Karpas-422 (cell line): ENCODE measurements around the gene SHC3. TPM values are rescaled to one million over a fixed set of nuclear protein-coding genes. Genes with fewer than 3 reads are reported as not detected.

ENCODE experiments used
- DNase-seq: peaks from one replicate; pipeline ENCODE4 v3.0.0-alpha.2; 2015
- H2AFZ ChIP-seq: fragments of 200-600 bp; sonication (generic); 2 replicates; pipeline ENCODE4 v1.6.1; 2014; ENCODE audit warnings: antibody characterized with exemption, low read length, mixed read lengths
- H3K27ac ChIP-seq: fragments of 200-600 bp; sonication (generic); 2 replicates; pipeline ENCODE4 v1.5.1; 2014; ENCODE audit warnings: mild to moderate bottlenecking, low read length, moderate library complexity
- H3K27me3 ChIP-seq: fragments of 200-600 bp; sonication (generic); 2 replicates; pipeline ENCODE4 v1.6.1; 2014; ENCODE audit warnings: low read length, mixed read lengths
- H3K36me3 ChIP-seq: fragments of 200-600 bp; sonication (generic); 2 replicates; pipeline ENCODE4 v1.6.1; 2014; ENCODE audit warnings: low read length, mixed read lengths; ENCODE audit not compliant: insufficient read depth
- H3K4me1 ChIP-seq: fragments of 200-600 bp; sonication (generic); 2 replicates; pipeline ENCODE4 v1.6.1; 2014; ENCODE audit warnings: mild to moderate bottlenecking, low read length, mixed read lengths
- H3K4me2 ChIP-seq: fragments of 200-600 bp; sonication (generic); 2 replicates; pipeline ENCODE4 v1.6.1; 2014; ENCODE audit warnings: low read length, low read depth, mild to moderate bottlenecking; ENCODE audit not compliant: poor library complexity, severe bottlenecking
- H3K4me3 ChIP-seq: fragments of 200-600 bp; sonication (generic); 2 replicates; pipeline ENCODE4 v1.5.1; 2014; ENCODE audit warnings: mild to moderate bottlenecking, antibody characterized with exemption, low read length, mixed read lengths
- H3K79me2 ChIP-seq: fragments of 200-600 bp; sonication (generic); 2 replicates; pipeline ENCODE4 v1.6.1; 2014; ENCODE audit warnings: mild to moderate bottlenecking, low read length, mixed read lengths
- H3K9ac ChIP-seq: fragments of 200-600 bp; sonication (generic); 2 replicates; pipeline ENCODE4 v1.6.0; 2014; ENCODE audit warnings: low read length
- H3K9me2 ChIP-seq: fragments of 200-600 bp; sonication (generic), shearing (Covaris generic); replicated peaks from 2 replicates; pipeline ENCODE4 v1.6.0; 2014; ENCODE audit warnings: mild to moderate bottlenecking, low read length, moderate library complexity; ENCODE audit not compliant: insufficient read depth
- H3K9me3 ChIP-seq: fragments of 300-700, 200-600 bp; sonication (generic); 2 replicates; pipeline ENCODE4 v1.6.1; 2014; ENCODE audit warnings: low read length, mixed read lengths
- H4K20me1 ChIP-seq: fragments of 200-600 bp; sonication (generic); 2 replicates; pipeline ENCODE4 v1.6.1; 2014; ENCODE audit warnings: mild to moderate bottlenecking, antibody characterized with exemption, low read length, low read depth; ENCODE audit not compliant: insufficient read depth
- total RNA-seq: library from RNA; depleted of rRNA; stranded (reverse); fragments of >200 nt; shearing (Covaris generic); gene quantifications from 2 replicates; pipeline ENCODE4 v1.2.3, GENCODE V29; 2014; ENCODE audit warnings: low replicate concordance

SHC3 gene
- total RNA-seq, 1 experiment from 2014 or later: not detected

DNA sequence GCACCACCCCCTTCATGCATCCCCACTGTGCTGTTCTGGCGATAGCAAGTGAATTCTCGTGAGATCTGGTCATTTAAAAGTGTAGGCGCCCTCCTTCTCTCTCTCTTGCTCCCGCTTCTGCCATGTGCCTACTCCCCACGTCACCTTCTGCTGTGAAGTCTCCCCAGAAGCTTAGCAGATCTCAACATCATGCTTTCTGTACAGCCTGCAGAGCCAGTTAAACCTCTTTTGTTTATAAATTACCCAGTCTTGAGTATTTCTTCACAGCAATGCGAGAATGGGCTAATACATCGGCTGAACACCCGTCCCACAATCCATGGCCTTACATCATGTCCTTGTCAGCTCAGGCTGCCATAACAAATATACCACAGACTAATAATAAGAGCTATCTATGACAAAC, 17.4 kb downstream of the SHC3 start:
- H3K4me3 ChIP-seq: no peak overlapping the region
- H2AFZ ChIP-seq: no peak overlapping the region
- H3K27ac ChIP-seq: no peak overlapping the region
- no peaks in the 10 kb centered on the region for H3K79me2 ChIP-seq
- H3K4me1 ChIP-seq: no peaks in the 10 kb centered on the region
- no peak overlapping the region for H3K9ac ChIP-seq
- no peak overlapping the region for H3K4me2 ChIP-seq
- no peaks in the 10 kb centered on the region for H3K9me3 ChIP-seq
- DNase-seq: no peak
- no peaks in the 10 kb centered on the region for H4K20me1 ChIP-seq
- no peaks in the 10 kb centered on the region for H3K36me3 ChIP-seq
- no peaks in the 10 kb centered on the region for H3K9me2 ChIP-seq
- 0 out of 2 replicates have a peak, but pooled peaks cover 4% of the 10 kb centered on the region for H3K27me3 ChIP-seq

DNA sequence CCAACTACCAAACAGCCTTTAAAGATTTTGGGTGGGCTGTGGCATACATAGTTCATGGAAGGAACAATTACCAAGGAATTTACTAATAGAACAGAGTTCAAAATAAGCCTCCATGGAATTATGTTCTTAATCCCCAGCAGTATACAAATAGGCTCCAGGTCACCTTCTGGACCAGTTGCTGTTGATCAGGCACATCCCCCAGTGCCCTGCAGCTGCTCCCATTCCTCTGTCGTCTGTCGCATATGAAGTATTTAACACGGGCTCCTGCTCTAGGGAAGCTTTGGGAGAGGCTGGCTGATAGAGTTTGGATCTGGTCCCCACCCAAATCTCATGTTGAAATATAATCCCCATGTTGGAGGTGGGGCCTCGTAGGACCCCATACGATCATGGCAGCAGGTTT, 17.8 kb downstream of the SHC3 start:
- no peak overlapping the region for H3K4me2 ChIP-seq
- H2AFZ ChIP-seq: no peak overlapping the region
- no peak for DNase-seq
- no peaks in the 10 kb centered on the region for H3K4me1 ChIP-seq
- H3K4me3 ChIP-seq: no peak overlapping the region
- H3K27me3 ChIP-seq: 0 out of 2 replicates have a peak, but pooled peaks cover 4% of the 10 kb centered on the region
- no peaks in the 10 kb centered on the region for H4K20me1 ChIP-seq
- H3K9ac ChIP-seq: no peak overlapping the region
- H3K9me3 ChIP-seq: no peaks in the 10 kb centered on the region
- no peaks in the 10 kb centered on the region for H3K79me2 ChIP-seq
- no peak overlapping the region for H3K27ac ChIP-seq
- H3K9me2 ChIP-seq: no peaks in the 10 kb centered on the region
- H3K36me3 ChIP-seq: no peaks in the 10 kb centered on the region

DNA sequence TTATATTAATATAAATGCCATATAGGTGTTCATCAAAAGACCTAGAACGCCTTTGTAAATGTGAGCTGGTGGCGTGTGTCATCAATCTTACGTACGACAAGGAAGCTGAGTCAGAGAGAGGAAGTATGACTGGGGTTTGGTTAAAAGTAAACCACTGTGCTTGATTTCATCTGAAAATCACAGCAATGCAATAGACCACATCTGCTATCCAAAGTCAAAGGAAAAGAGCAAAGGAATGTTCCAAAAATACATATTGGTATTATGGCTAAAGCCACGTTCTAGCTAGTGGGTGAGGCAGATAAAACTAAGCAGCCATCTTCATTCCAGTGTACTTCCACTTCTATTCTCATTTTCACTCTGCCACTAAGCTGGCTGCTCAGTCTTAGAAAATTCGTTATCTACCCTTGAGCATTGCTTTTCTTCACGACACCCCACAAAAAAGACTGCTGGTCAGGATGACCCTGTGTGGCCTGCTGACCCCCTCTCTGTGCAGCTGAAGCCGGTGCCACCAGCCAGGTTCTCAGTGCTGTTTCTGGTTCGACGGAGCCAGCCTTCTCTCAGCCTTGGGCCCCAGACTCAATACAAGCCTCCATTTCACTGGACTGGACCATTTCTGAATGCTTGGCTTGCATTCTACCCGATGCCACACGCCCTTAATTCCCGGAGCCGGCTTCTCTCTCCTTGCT, 23.8 kb downstream of the SHC3 start:
- H3K9ac ChIP-seq: no peak overlapping the region
- peak; percentile 51 for DNase-seq
- no peak overlapping the region for H3K27ac ChIP-seq

DNA sequence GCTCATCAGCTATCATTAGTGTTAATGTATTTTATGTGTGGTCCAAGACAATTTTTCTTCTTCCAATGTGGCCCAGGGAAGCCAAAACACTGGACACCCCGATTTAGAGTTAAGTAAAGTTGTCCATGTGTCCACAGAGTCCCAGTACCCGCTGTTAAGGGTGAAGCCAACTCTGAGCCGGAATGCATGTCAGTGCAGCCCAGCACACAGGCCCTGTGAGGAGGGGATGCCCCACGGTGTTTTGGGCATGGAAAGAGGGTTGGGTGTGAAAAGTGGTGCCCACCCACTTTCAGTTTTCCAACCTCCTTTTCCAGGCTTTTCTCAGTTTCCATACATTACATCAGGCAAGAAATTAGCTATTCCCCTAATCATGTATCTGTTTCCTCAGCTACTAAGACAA, 24.4 kb downstream of the SHC3 start:
- Histone ChIP-seq H2AFZ (no peak overlapping the region), H3K4me2 (no peak overlapping the region), H3K79me2 (no peaks in the 10 kb centered on the region), H3K9me3 (no peaks in the 10 kb centered on the region), H3K9me2 (no peaks in the 10 kb centered on the region), H3K36me3 (no peaks in the 10 kb centered on the region), H3K9ac (no peak overlapping the region), H4K20me1 (no peaks in the 10 kb centered on the region), H3K27ac (no peak overlapping the region), H3K4me1 (peaks cover 8% of the 10 kb centered on the region), H3K27me3 (0 out of 2 replicates have a peak, but pooled peaks cover 4% of the 10 kb centered on the region), H3K4me3 (no peak overlapping the region)
- DNase-seq: no peak

More for the DNA sequence above, 23.8 kb downstream of the SHC3 start:
- Histone ChIP-seq H4K20me1 (no peaks in the 10 kb centered on the region), H3K27me3 (0 out of 2 replicates have a peak, but pooled peaks cover 4% of the 10 kb centered on the region), H3K36me3 (no peaks in the 10 kb centered on the region), H3K4me2 (no peak overlapping the region), H3K4me1 (peaks cover 3% of the 10 kb centered on the region; the same call in 1 of the 2 replicates), H2AFZ (no peak overlapping the region), H3K4me3 (no peak overlapping the region), H3K9me3 (no peaks in the 10 kb centered on the region), H3K79me2 (no peaks in the 10 kb centered on the region), H3K9me2 (no peaks in the 10 kb centered on the region)

DNA sequence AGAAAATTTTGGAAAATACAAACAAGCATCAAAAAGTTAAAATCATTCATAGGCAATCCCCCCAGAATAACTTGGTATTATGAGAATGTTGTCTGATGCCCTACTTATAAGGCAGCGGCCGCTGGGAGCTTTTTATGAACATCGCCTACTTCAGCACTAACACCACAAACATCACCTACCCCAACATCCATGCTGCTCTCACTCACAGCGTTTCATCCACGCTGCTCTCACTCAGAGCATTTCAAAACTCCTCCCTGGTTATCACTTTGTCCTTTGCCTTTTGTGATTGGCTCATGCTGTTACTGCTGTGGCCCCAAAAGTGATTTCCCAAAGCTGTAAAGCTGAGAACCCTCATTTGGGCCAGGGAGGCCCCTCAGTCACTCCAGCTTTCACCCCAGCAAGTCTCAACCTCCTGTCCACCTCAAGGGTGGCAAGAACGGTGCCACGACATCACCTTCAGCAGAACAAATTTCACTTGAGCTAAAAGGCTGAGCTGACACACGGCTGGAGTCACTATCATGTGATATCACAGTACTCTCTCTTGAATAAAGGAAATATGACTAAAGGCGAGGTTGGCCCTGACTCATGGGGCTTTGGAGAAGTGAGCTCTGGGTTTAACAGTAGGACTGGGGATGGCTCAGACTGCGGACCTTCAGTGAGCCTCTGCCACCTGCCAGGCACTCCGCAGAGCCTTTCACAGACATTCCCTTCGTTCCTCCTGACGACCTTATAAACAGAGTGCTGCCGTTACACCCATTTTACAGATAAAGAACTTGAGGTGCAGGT, 25.2 kb downstream of the SHC3 start:
- Histone ChIP-seq H3K9me2 (no peaks in the 10 kb centered on the region), H3K27ac (no peak overlapping the region), H3K4me3 (no peak overlapping the region), H3K4me2 (no peak overlapping the region), H2AFZ (no peak overlapping the region), H3K9me3 (no peaks in the 10 kb centered on the region), H3K4me1 (peaks cover 8% of the 10 kb centered on the region), H3K36me3 (no peaks in the 10 kb centered on the region), H3K9ac (no peak overlapping the region), H4K20me1 (no peaks in the 10 kb centered on the region), H3K27me3 (no peaks in the 10 kb centered on the region), H3K79me2 (no peaks in the 10 kb centered on the region)
- no peak for DNase-seq

DNA sequence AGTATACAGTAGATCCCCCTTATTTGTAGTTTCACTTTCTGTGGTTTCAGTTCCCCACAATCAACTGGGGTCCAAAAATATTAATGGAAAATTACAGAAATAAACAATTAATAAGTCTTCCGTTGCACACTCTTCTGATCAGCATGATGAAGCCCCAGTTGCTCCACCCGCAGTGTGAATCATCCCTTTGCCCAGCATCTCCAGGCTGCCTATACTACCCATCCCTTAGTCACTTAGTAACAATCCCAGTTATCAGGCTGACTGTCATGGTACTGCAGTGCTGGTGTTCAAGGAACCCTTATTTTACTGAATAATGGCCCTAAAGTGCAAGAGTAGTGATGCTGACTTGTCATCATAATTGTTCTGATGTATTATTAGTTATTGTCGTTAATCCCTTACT, 28.9 kb downstream of the SHC3 start:
- no peak overlapping the region for H3K4me3 ChIP-seq
- no peaks in the 10 kb centered on the region for H3K9me2 ChIP-seq
- DNase-seq: no peak
- H3K36me3 ChIP-seq: no peaks in the 10 kb centered on the region
- H2AFZ ChIP-seq: no peak overlapping the region
- H3K27me3 ChIP-seq: no peaks in the 10 kb centered on the region
- H3K4me1 ChIP-seq: peaks cover 7% of the 10 kb centered on the region
- H3K9me3 ChIP-seq: no peaks in the 10 kb centered on the region
- H4K20me1 ChIP-seq: no peaks in the 10 kb centered on the region
- H3K9ac ChIP-seq: no peak overlapping the region
- no peak overlapping the region for H3K4me2 ChIP-seq
- H3K79me2 ChIP-seq: no peaks in the 10 kb centered on the region
- no peak overlapping the region for H3K27ac ChIP-seq

DNA sequence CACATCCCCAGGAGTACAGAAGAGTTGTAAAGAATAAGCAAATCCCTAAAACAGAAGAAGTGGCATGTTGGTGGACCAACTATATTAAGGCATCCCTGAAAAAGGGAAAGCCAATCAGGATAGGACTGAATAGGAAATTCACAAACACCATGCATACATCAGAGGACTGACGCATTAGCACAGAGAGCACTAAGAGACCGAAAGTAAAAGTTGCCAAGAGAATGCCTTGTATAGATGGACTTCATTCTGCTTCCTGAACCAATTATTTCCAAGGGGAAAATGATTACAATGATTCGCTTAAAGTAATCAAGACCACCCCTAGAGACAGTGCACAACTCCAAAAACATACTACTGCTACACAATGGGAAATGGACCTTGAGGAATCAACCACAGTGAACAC, 33.5 kb downstream of the SHC3 start:
- Histone ChIP-seq H3K4me2 (no peak overlapping the region), H3K27me3 (no peaks in the 10 kb centered on the region), H3K36me3 (no peaks in the 10 kb centered on the region), H3K4me3 (no peak overlapping the region), H3K9me3 (no peaks in the 10 kb centered on the region), H3K4me1 (peaks cover 6% of the 10 kb centered on the region; the same call in 1 of the 2 replicates), H3K79me2 (no peaks in the 10 kb centered on the region), H2AFZ (no peak overlapping the region), H3K9ac (no peak overlapping the region), H3K27ac (no peak overlapping the region), H4K20me1 (no peaks in the 10 kb centered on the region), H3K9me2 (no peaks in the 10 kb centered on the region)
- DNase-seq: no peak

DNA sequence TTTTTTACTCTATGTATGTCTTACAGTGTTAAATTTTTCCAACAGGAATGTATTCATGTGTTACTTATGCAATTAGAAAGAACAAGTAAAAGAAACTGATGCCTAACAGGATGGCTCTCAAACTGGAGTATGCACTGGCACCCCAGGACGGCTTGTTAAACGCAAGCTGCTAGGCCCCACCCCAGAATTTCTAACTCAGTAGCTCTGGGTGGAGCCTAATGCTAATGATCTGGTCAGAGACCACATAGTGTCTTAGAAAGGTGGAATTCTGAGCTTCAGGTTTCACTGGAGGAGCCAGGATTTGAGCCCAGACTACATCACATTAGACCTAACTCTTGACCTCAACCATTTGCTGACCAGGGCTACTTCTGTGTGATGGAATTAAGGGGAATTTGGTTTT, 34.4 kb downstream of the SHC3 start:
- Histone ChIP-seq H2AFZ (no peak overlapping the region), H3K4me3 (no peak overlapping the region), H3K9me3 (no peaks in the 10 kb centered on the region), H3K79me2 (no peaks in the 10 kb centered on the region), H3K27ac (no peak overlapping the region), H3K9me2 (no peaks in the 10 kb centered on the region), H3K36me3 (no peaks in the 10 kb centered on the region), H3K27me3 (no peaks in the 10 kb centered on the region), H3K4me1 (no peaks in the 10 kb centered on the region), H3K9ac (no peak overlapping the region), H4K20me1 (no peaks in the 10 kb centered on the region), H3K4me2 (no peak overlapping the region)
- no peak for DNase-seq
